Glutamatergic neuron (in vitro differentiated cells): ENCODE measurements around the gene PRRT2. TPM values are rescaled to one million over a fixed set of nuclear protein-coding genes. Genes with fewer than 3 reads are reported as not detected.

Experiments
- DNase-seq: peaks from one replicate; pipeline ENCODE4 v3.0.0; 2022
- H3K27ac Mint-ChIP-seq: one replicate; pipeline ENCODE4 v1.8.0; 2020; ENCODE audit warnings: mild to moderate bottlenecking, mixed read lengths, inconsistent platforms; ENCODE audit not compliant: unreplicated experiment
- H3K27me3 Mint-ChIP-seq: one replicate; pipeline ENCODE4 v1.8.0; 2020; ENCODE audit warnings: mild to moderate bottlenecking, moderate library complexity, mixed read lengths, inconsistent platforms; ENCODE audit not compliant: unreplicated experiment
- H3K36me3 Mint-ChIP-seq: one replicate; pipeline ENCODE4 v1.8.0; 2020; ENCODE audit warnings: mild to moderate bottlenecking, mixed read lengths, inconsistent platforms; ENCODE audit not compliant: unreplicated experiment
- H3K4me1 Mint-ChIP-seq: one replicate; pipeline ENCODE4 v1.8.0; 2020; ENCODE audit warnings: mild to moderate bottlenecking, low read depth, mixed read lengths, inconsistent platforms; ENCODE audit not compliant: unreplicated experiment
- H3K4me3 Mint-ChIP-seq: one replicate; pipeline ENCODE4 v1.8.0; 2020; ENCODE audit warnings: mild to moderate bottlenecking, mixed read lengths, inconsistent platforms; ENCODE audit not compliant: unreplicated experiment
- H3K9me3 Mint-ChIP-seq: one replicate; pipeline ENCODE4 v1.8.0; 2020; ENCODE audit warnings: mild to moderate bottlenecking, moderate library complexity, mixed read lengths, inconsistent platforms; ENCODE audit not compliant: unreplicated experiment
- CTCF ChIP-seq: fragments of 200-600 bp; sonication (generic); IDR thresholded peaks from one replicate; pipeline ENCODE4 v1.5.0; 2021; ENCODE audit not compliant: partially characterized antibody, unreplicated experiment
- total RNA-seq: library from RNA; stranded (reverse); fragmentation: NEBNext Ultra II Directional; extraction: Animal tissue kit (Norgen Biotek cat#: 25700); gene quantifications from one replicate; pipeline ENCODE4 v1.2.1, GENCODE V29; 2021; ENCODE audit not compliant: unreplicated experiment

The PRRT2 gene
- total RNA-seq, 1 donor from 2014 or later: 91.0 TPM

GRCh38 chr16:29821643-29822115 is 9.7 kb downstream of the PRRT2 start:
- peak overlapping the region; percentile 91 for H3K4me3 Mint-ChIP-seq
- H3K36me3 Mint-ChIP-seq: no peaks in the 10 kb centered on the region
- no peak for TF ChIP-seq CTCF
- peaks cover 39% of the 10 kb centered on the region for H3K4me1 Mint-ChIP-seq
- H3K9me3 Mint-ChIP-seq: peaks cover 16% of the 10 kb centered on the region
- DNase-seq: no peak
- peaks cover 18% of the 10 kb centered on the region for H3K27me3 Mint-ChIP-seq
- peak overlapping the region; percentile 93 for H3K27ac Mint-ChIP-seq

- TF ChIP-seq CTCF: no peak
- H3K4me1 Mint-ChIP-seq: peaks cover 32% of the 10 kb centered on the region
- H3K9me3 Mint-ChIP-seq: peaks cover 11% of the 10 kb centered on the region
- H3K4me3 Mint-ChIP-seq: peak overlapping the region; percentile 69
- peak overlapping the region; percentile 99 for H3K27ac Mint-ChIP-seq
- DNase-seq: no peak
- peaks cover 13% of the 10 kb centered on the region for H3K27me3 Mint-ChIP-seq
- no peaks in the 10 kb centered on the region for H3K36me3 Mint-ChIP-seq
Observed at GRCh38 chr16:29824589-29825144, 12.7 kb downstream of the PRRT2 start.

- Mint-ChIP-seq H3K36me3 (no peaks in the 10 kb centered on the region), H3K4me3 (peak overlapping the region; percentile 69), H3K4me1 (peaks cover 27% of the 10 kb centered on the region), H3K27me3 (peaks cover 12% of the 10 kb centered on the region), H3K27ac (peak overlapping the region; percentile 99), H3K9me3 (peaks cover 11% of the 10 kb centered on the region)
- no peak for TF ChIP-seq CTCF
- DNase-seq: peak; percentile 84
Observed at GRCh38 chr16:29825145-29826044, 13.4 kb downstream of the PRRT2 start.

- Mint-ChIP-seq H3K27me3 (peaks cover 12% of the 10 kb centered on the region), H3K36me3 (no peaks in the 10 kb centered on the region), H3K4me1 (peaks cover 22% of the 10 kb centered on the region), H3K27ac (peak overlapping the region; percentile 99), H3K9me3 (peaks cover 11% of the 10 kb centered on the region), H3K4me3 (no peak overlapping the region)
- no peak for DNase-seq
- TF ChIP-seq CTCF: no peak
Observed at GRCh38 chr16:29826342-29826695, 14.3 kb downstream of the PRRT2 start.

GRCh38 chr16:29830774-29831173 is 18.8 kb downstream of the PRRT2 start:
- no peak for TF ChIP-seq CTCF
- Mint-ChIP-seq H3K36me3 (no peaks in the 10 kb centered on the region), H3K4me3 (no peak overlapping the region), H3K27me3 (peaks cover 5% of the 10 kb centered on the region), H3K9me3 (peaks cover 3% of the 10 kb centered on the region), H3K4me1 (peaks cover 8% of the 10 kb centered on the region), H3K27ac (no peak overlapping the region)
- DNase-seq: no peak
